ENCODE measurements around the gene DNAJB5.

Gene DNAJB5

GRCh38 chr9:34985311-34985899, 4.1 kb upstream of the DNAJB5 start:
- no peaks in the 10 kb centered on the region for H3K36me3 ChIP-seq (ENCODE audit: control insufficient read depth, insufficient read depth, low read length)
- no peak overlapping the region for H3K4me3 ChIP-seq (ENCODE audit: low read depth, low read length)
- no peaks in the 10 kb centered on the region for H3K9me3 ChIP-seq (ENCODE audit: control insufficient read depth, insufficient read depth, low read length)
- peaks cover 3% of the 10 kb centered on the region for H3K4me1 ChIP-seq (ENCODE audit: control insufficient read depth, insufficient read depth, low read length)
- H3K27ac ChIP-seq (ENCODE audit: low read depth, low read length): no peak overlapping the region
- no peaks in the 10 kb centered on the region for H3K27me3 ChIP-seq (ENCODE audit: control insufficient read depth, insufficient read depth, low read length)
- no peak overlapping the region for H3K9ac ChIP-seq (ENCODE audit: low read depth, low read length)

DNA sequence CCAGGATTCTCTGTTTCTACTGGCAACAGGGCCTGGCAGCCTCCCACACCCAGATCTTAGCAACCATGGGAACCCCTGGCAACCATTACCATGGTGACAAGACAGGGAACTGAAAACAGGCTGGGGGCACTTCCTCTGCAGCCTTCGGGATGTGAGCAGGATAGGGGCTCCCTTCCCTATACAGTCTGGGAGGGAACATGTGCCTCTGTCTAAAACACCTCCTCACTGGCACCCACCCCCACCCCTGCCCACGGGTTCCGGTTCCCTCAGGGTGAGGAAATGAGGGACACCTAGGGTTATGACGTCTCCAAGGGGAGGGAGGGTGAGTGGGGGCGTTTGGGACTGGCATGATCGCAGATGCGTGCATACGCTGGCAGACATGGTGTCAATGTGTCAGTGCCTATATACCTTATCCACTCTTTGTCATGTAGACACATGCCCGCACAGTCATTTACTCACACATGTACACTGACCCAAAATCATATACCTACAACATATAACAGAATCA, 3.0 kb upstream of the DNAJB5 start:
- peaks cover 12% of the 10 kb centered on the region for H3K4me1 ChIP-seq (ENCODE audit: control insufficient read depth, insufficient read depth, low read length)
- no peak overlapping the region for H3K9ac ChIP-seq (ENCODE audit: low read depth, low read length)
- H3K9me3 ChIP-seq (ENCODE audit: control insufficient read depth, insufficient read depth, low read length): no peaks in the 10 kb centered on the region
- no peak overlapping the region for H3K4me3 ChIP-seq (ENCODE audit: low read depth, low read length)
- H3K27ac ChIP-seq (ENCODE audit: low read depth, low read length): no peak overlapping the region
- H3K36me3 ChIP-seq (ENCODE audit: control insufficient read depth, insufficient read depth, low read length): no peaks in the 10 kb centered on the region
- no peaks in the 10 kb centered on the region for H3K27me3 ChIP-seq (ENCODE audit: control insufficient read depth, insufficient read depth, low read length)

GRCh38 chr9:34987160-34987901, 2.2 kb upstream of the DNAJB5 start:
- Histone ChIP-seq H3K27me3 (ENCODE audit: control insufficient read depth, insufficient read depth, low read length) (no peaks in the 10 kb centered on the region), H3K36me3 (ENCODE audit: control insufficient read depth, insufficient read depth, low read length) (no peaks in the 10 kb centered on the region; the same call in 1 of the 2 replicates), H3K9me3 (ENCODE audit: control insufficient read depth, insufficient read depth, low read length) (no peaks in the 10 kb centered on the region), H3K4me1 (ENCODE audit: control insufficient read depth, insufficient read depth, low read length) (peaks cover 19% of the 10 kb centered on the region), H3K9ac (ENCODE audit: low read depth, low read length) (no peak overlapping the region), H3K27ac (ENCODE audit: low read depth, low read length) (no peak overlapping the region), H3K4me3 (ENCODE audit: low read depth, low read length) (no peak overlapping the region)

- peaks cover 30% of the 10 kb centered on the region for H3K4me1 ChIP-seq (ENCODE audit: control insufficient read depth, insufficient read depth, low read length)
- H3K36me3 ChIP-seq (ENCODE audit: control insufficient read depth, insufficient read depth, low read length): peaks cover 8% of the 10 kb centered on the region
- H3K9ac ChIP-seq (ENCODE audit: low read depth, low read length): no peak overlapping the region
- H3K27me3 ChIP-seq (ENCODE audit: control insufficient read depth, insufficient read depth, low read length): no peaks in the 10 kb centered on the region
- H3K9me3 ChIP-seq (ENCODE audit: control insufficient read depth, insufficient read depth, low read length): no peaks in the 10 kb centered on the region
- peak overlapping the region; percentile 92 for H3K27ac ChIP-seq (ENCODE audit: low read depth, low read length)
- H3K4me3 ChIP-seq (ENCODE audit: low read depth, low read length): peak overlapping the region; percentile 75
Observed at GRCh38 chr9:34988218-34989002, 1.1 kb upstream of the DNAJB5 start.

DNA sequence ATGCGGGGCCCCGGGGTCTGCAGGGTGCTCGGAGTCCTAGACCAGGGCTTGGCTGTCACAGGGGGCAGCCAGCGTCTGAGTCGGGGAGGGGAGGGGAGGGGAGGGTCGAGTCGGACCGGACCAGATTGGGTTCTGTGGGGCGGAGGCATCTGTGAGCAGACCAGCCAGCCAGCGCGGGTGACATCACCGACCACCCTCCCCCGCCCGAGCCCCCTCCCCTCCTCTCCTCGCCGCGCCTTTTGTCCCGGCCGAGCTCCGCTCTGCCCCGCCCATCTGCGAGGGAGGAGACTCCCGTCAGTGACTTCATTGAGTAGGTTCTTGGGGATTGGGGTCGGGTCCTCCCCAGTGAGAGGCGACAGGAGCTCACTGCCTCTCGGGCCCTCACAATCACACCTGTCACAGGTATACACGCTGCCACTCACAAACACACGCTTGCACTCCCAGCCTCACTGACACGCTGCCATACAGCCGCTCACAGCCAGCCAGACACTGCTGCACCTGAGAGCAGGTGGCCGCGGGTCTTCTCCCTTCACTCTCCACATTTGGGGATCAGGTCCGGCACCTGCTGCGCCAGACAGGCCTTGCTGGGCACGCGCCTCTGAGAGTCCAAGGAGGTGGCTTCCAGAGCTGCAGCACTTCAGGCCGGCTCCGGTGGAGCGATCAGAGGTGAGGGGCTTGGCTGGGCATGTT, 546 bp downstream of the DNAJB5 start:
- Histone ChIP-seq H3K9ac (ENCODE audit: low read depth, low read length) (peak overlapping the region; percentile 71), H3K36me3 (ENCODE audit: control insufficient read depth, insufficient read depth, low read length) (peaks cover 14% of the 10 kb centered on the region), H3K4me3 (ENCODE audit: low read depth, low read length) (peak overlapping the region; percentile 70), H3K9me3 (ENCODE audit: control insufficient read depth, insufficient read depth, low read length) (no peaks in the 10 kb centered on the region), H3K27me3 (ENCODE audit: control insufficient read depth, insufficient read depth, low read length) (no peaks in the 10 kb centered on the region), H3K4me1 (ENCODE audit: control insufficient read depth, insufficient read depth, low read length) (peaks cover 45% of the 10 kb centered on the region), H3K27ac (ENCODE audit: low read depth, low read length) (peak overlapping the region; percentile 98)

- Histone ChIP-seq H3K9me3 (ENCODE audit: control insufficient read depth, insufficient read depth, low read length) (no peaks in the 10 kb centered on the region), H3K36me3 (ENCODE audit: control insufficient read depth, insufficient read depth, low read length) (peaks cover 24% of the 10 kb centered on the region), H3K27me3 (ENCODE audit: control insufficient read depth, insufficient read depth, low read length) (no peaks in the 10 kb centered on the region), H3K9ac (ENCODE audit: low read depth, low read length) (peak overlapping the region; percentile 71), H3K27ac (ENCODE audit: low read depth, low read length) (peak overlapping the region; percentile 98), H3K4me1 (ENCODE audit: control insufficient read depth, insufficient read depth, low read length) (peaks cover 48% of the 10 kb centered on the region), H3K4me3 (ENCODE audit: low read depth, low read length) (peak overlapping the region; percentile 70)
Observed at GRCh38 chr9:34990908-34991606, 1.5 kb downstream of the DNAJB5 start.

DNA sequence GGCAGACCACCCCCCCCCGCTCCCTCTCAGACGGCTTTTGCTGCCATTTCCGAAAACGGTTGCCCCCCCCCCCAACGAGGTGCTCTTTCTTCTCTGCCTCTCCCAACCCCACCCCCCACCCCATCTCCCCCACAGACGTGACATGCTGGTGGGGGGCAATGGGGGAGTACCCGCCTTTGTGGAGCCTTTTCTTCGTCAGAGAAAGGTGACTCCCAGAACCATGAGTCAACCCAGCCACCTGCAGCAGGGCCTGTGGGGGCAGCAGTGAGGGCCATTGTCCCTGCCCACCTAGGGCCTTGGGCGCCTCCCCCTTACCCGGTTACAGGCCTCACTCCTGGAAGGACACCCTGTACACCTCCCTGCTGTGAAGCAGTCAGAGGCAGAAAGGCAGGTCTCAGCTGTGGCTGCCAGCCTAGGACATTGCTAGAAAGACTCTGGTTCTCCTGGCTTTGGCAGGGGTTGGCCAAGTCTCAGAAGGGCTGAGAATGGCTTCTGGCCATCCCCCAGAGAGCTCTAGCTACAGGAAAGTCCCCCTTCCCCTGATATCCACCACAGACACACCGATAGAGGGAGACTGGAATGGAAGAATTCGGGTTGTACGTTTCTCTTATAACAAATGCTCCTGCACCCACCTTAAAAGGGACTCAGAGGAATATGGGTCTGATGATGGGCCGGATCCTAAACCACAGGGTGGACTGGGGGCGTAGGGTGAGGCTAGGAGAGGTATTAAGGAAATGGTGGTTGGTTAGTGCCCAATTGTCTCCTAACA, 2.2 kb downstream of the DNAJB5 start:
- Histone ChIP-seq H3K4me1 (ENCODE audit: control insufficient read depth, insufficient read depth, low read length) (peaks cover 48% of the 10 kb centered on the region), H3K36me3 (ENCODE audit: control insufficient read depth, insufficient read depth, low read length) (peaks cover 31% of the 10 kb centered on the region), H3K9me3 (ENCODE audit: control insufficient read depth, insufficient read depth, low read length) (no peaks in the 10 kb centered on the region), H3K27ac (ENCODE audit: low read depth, low read length) (peak overlapping the region; percentile 98), H3K9ac (ENCODE audit: low read depth, low read length) (peak overlapping the region; percentile 71; the same call in 1 of the 2 replicates), H3K27me3 (ENCODE audit: control insufficient read depth, insufficient read depth, low read length) (no peaks in the 10 kb centered on the region), H3K4me3 (ENCODE audit: low read depth, low read length) (peak overlapping the region; percentile 70)

DNA sequence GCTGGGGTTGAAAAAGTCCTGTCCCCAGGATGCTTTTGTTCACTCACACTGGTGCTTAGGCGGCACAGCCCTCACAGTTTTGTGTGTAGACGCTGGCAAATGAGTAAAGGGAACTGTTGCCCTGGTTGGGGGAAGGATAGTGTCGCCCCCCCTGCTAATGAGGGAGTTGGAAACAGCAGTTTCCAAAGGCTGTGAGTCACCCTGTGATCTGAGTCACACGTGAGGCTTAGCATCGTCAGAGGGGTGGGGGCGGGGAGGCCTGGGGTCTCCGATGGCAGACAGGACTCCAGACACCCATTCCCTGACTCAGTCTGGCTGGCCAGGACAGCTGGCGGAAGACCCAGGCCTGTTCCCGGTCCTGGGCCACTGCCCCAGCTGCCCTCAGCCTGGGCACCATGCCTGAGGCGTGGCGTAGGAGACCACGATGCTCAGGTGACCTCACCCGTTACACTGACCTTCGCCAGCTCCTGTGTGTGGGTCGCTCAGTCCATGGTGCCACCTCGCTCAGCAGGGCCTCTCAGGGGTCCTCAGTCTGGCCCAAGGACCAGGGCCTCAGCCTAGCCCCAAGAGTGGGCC, 2.9 kb downstream of the DNAJB5 start:
- Histone ChIP-seq H3K27me3 (ENCODE audit: control insufficient read depth, insufficient read depth, low read length) (no peaks in the 10 kb centered on the region), H3K4me1 (ENCODE audit: control insufficient read depth, insufficient read depth, low read length) (peaks cover 48% of the 10 kb centered on the region), H3K27ac (ENCODE audit: low read depth, low read length) (peak overlapping the region; percentile 98), H3K36me3 (ENCODE audit: control insufficient read depth, insufficient read depth, low read length) (peaks cover 38% of the 10 kb centered on the region), H3K9me3 (ENCODE audit: control insufficient read depth, insufficient read depth, low read length) (no peaks in the 10 kb centered on the region), H3K4me3 (ENCODE audit: low read depth, low read length) (peak overlapping the region; percentile 23), H3K9ac (ENCODE audit: low read depth, low read length) (no peak overlapping the region)

GRCh38 chr9:34993502-34994259, 4.1 kb downstream of the DNAJB5 start:
- Histone ChIP-seq H3K36me3 (ENCODE audit: control insufficient read depth, insufficient read depth, low read length) (peaks cover 48% of the 10 kb centered on the region), H3K9me3 (ENCODE audit: control insufficient read depth, insufficient read depth, low read length) (no peaks in the 10 kb centered on the region), H3K4me1 (ENCODE audit: control insufficient read depth, insufficient read depth, low read length) (peaks cover 48% of the 10 kb centered on the region), H3K9ac (ENCODE audit: low read depth, low read length) (peak overlapping the region; percentile 14; the same call in 1 of the 2 replicates), H3K27me3 (ENCODE audit: control insufficient read depth, insufficient read depth, low read length) (no peaks in the 10 kb centered on the region), H3K4me3 (ENCODE audit: low read depth, low read length) (no peak overlapping the region), H3K27ac (ENCODE audit: low read depth, low read length) (peak overlapping the region; percentile 98)
